ENCODE results near the gene TM4SF18. TPM values are rescaled to one million over a fixed set of nuclear protein-coding genes. Genes with fewer than 3 reads are reported as not detected.

Gene TM4SF18
- total and polyA plus RNA-seq, 2 donors (not counting 1 experiment from before 2014, with no cell fraction given): not detected

- Histone ChIP-seq H3K9me3 (ENCODE audit: control extremely low read depth in 1 of 3, control insufficient read depth in 2 of 3, insufficient read depth in 1 of 3, low read length in 2 of 3) (no peaks in the 10 kb centered on the region), H3K9ac (ENCODE audit: low read length) (no peak overlapping the region), H2AFZ (ENCODE audit: insufficient read depth, low read depth, low read length, poor library complexity, severe bottlenecking) (no peak overlapping the region), H3K79me2 (ENCODE audit: control insufficient read depth, insufficient read depth, low read length) (no peaks in the 10 kb centered on the region), H3K4me2 (replicated peaks; ENCODE audit: low read depth, low read length, poor library complexity, severe bottlenecking) (no peak overlapping the region), H3K4me1 (ENCODE audit: control insufficient read depth in 2 of 2, insufficient read depth in 2 of 2, low read length in 2 of 2) (peaks cover 0 to 5% of the 10 kb centered on the region in 2 donors), H4K20me1 (ENCODE audit: control insufficient read depth, insufficient read depth, low read length, poor library complexity, severe bottlenecking) (no peaks in the 10 kb centered on the region), H3K27me3 (replicated peaks in 1 of 4; ENCODE audit: control extremely low read depth in 1 of 4, control insufficient read depth in 3 of 4, insufficient read depth in 4 of 4, low read length in 3 of 4) (peaks cover 0 to 3% (median 1%) of the 10 kb centered on the region in 4 experiments), H3K36me3 (replicated peaks in 1 of 2; ENCODE audit: control extremely low read depth in 1 of 2, control insufficient read depth in 1 of 2, extremely low read depth in 1 of 2, insufficient read depth in 2 of 2, low read length in 1 of 2) (no peaks in the 10 kb centered on the region), H3K4me3 (ENCODE audit: control extremely low read depth in 1 of 5, extremely low read depth in 1 of 5, insufficient read depth in 1 of 5, low read depth in 2 of 5, low read length in 4 of 5) (no peak overlapping the region), H3K27ac (ENCODE audit: low read length in 2 of 2) (no peak overlapping the region)
- ATAC-seq (ENCODE audit: low read depth) (no peak), DNase-seq (no peak)
- Mint-ChIP-seq H3K4me1 (no peaks in the 10 kb centered on the region), H3K4me3 (no peak overlapping the region), H3K27ac (no peak overlapping the region), H3K9me3 (ENCODE audit: insufficient read depth) (no peaks in the 10 kb centered on the region), H3K27me3 (peaks cover 48% of the 10 kb centered on the region)
- ChIA-PET POLR2A (no interaction called here), CTCF (no interaction called here)
- no peak for TF ChIP-seq EZH2 (IDR thresholded peaks at IDR 0.05; ENCODE audit: borderline replicate concordance, insufficient read depth, low read depth, low read length, poor library complexity, severe bottlenecking)
- no peak for TF ChIP-seq CTCF (IDR thresholded peaks at IDR 0.05)
- intact Hi-C loops (cut with micrococcal nuclease): no loop called here
- WGBS (ENCODE audit: insufficient coverage): 100% methylated on average over 1 of the region's 2 CpGs
Measured at GRCh38 chr3:149306751-149307434, 26.5 kb downstream of the TM4SF18 start.

- no peak overlapping the region for H3K27ac ChIP-seq (ENCODE audit: low read length in 2 of 2)
- H3K4me1 Mint-ChIP-seq: no peaks in the 10 kb centered on the region
- H3K27ac Mint-ChIP-seq: no peak overlapping the region
- no peaks in the 10 kb centered on the region for H3K36me3 ChIP-seq (replicated peaks in 1 of 2; ENCODE audit: control extremely low read depth in 1 of 2, control insufficient read depth in 1 of 2, extremely low read depth in 1 of 2, insufficient read depth in 2 of 2, low read length in 1 of 2)
- H3K4me2 ChIP-seq (replicated peaks; ENCODE audit: low read depth, low read length, poor library complexity, severe bottlenecking): no peak overlapping the region
- DNase-seq: no peak
- no peaks in the 10 kb centered on the region for H3K79me2 ChIP-seq (ENCODE audit: control insufficient read depth, insufficient read depth, low read length)
- H4K20me1 ChIP-seq (ENCODE audit: control insufficient read depth, insufficient read depth, low read length, poor library complexity, severe bottlenecking): no peaks in the 10 kb centered on the region
- H3K27me3 Mint-ChIP-seq: peaks cover 39% of the 10 kb centered on the region
- no CpG with 5 or more reads among the region's 2 CpGs for WGBS (ENCODE audit: insufficient coverage)
- H3K4me3 Mint-ChIP-seq: no peak overlapping the region
- ATAC-seq (ENCODE audit: low read depth): no peak
- peaks cover 0 to 5% of the 10 kb centered on the region in 2 donors for H3K4me1 ChIP-seq (ENCODE audit: control insufficient read depth in 2 of 2, insufficient read depth in 2 of 2, low read length in 2 of 2)
- ChIA-PET CTCF (no interaction called here), POLR2A (no interaction called here)
- intact Hi-C loops (cut with micrococcal nuclease): no loop called here
- no peaks in the 10 kb centered on the region for H3K9me3 Mint-ChIP-seq (ENCODE audit: insufficient read depth)
- no peaks in the 10 kb centered on the region for H3K9me3 ChIP-seq (ENCODE audit: control extremely low read depth in 1 of 3, control insufficient read depth in 2 of 3, insufficient read depth in 1 of 3, low read length in 2 of 3)
- H3K4me3 ChIP-seq (ENCODE audit: control extremely low read depth in 1 of 5, extremely low read depth in 1 of 5, insufficient read depth in 1 of 5, low read depth in 2 of 5, low read length in 4 of 5): no peak overlapping the region
- TF ChIP-seq CTCF (IDR thresholded peaks at IDR 0.05) (no peak), EZH2 (IDR thresholded peaks at IDR 0.05; ENCODE audit: borderline replicate concordance, insufficient read depth, low read depth, low read length, poor library complexity, severe bottlenecking) (no peak)
- no peak overlapping the region for H2AFZ ChIP-seq (ENCODE audit: insufficient read depth, low read depth, low read length, poor library complexity, severe bottlenecking)
- peaks cover 0 to 3% (median 0%) of the 10 kb centered on the region in 4 experiments for H3K27me3 ChIP-seq (replicated peaks in 1 of 4; ENCODE audit: control extremely low read depth in 1 of 4, control insufficient read depth in 3 of 4, insufficient read depth in 4 of 4, low read length in 3 of 4)
- H3K9ac ChIP-seq (ENCODE audit: low read length): no peak overlapping the region
Measured at GRCh38 chr3:149305376-149305775, 28.1 kb downstream of the TM4SF18 start.
